HepG2 (cell line): ENCODE results near the gene WTAP. TPM values are rescaled to one million over a fixed set of nuclear protein-coding genes. Genes with fewer than 3 reads are reported as not detected.

Experiments used
- AKAP8 ChIP-seq: sonication (generic); formaldehyde crosslinking; IDR thresholded peaks from 2 replicates; pipeline ENCODE4 v1.5.1; 2020; ENCODE audit warnings: mild to moderate bottlenecking, missing genetic modification reagents
- CBFB ChIP-seq: sonication (generic); formaldehyde crosslinking; IDR thresholded peaks from 2 replicates; pipeline ENCODE4 v1.4.0; 2020; ENCODE audit warnings: missing genetic modification reagents
- EHMT2 ChIP-seq: fragments of 200-600 bp; sonication (generic); IDR thresholded peaks from 2 replicates; pipeline ENCODE4 v1.7.0; 2017; ENCODE audit warnings: antibody characterized with exemption, low read depth, low read length, borderline replicate concordance
- HMG20B ChIP-seq: conservative IDR thresholded peaks from 2 replicates; pipeline ENCODE4 v1.6.1; 2016; ENCODE audit warnings: missing genetic modification reagents, missing compliant biosample characterization
- NR3C1 ChIP-seq: sonication (generic); formaldehyde crosslinking; IDR thresholded peaks from 2 replicates; pipeline ENCODE4 v1.4.0; 2020; ENCODE audit warnings: missing genetic modification reagents
- PCBP2 ChIP-seq: fragments of 200-400 bp; formaldehyde crosslinking; optimal IDR thresholded peaks from 2 replicates; pipeline ENCODE3; 2018; ENCODE audit warnings: low read length, low read depth; ENCODE audit not compliant: poor library complexity, severe bottlenecking
- PHF5A ChIP-seq: IDR thresholded peaks from one replicate; pipeline ENCODE4 v1.6.1; 2018; ENCODE audit warnings: low read depth, missing genetic modification reagents; ENCODE audit not compliant: unreplicated experiment
- SKIL ChIP-seq: sonication (generic); formaldehyde crosslinking; IDR thresholded peaks from 2 replicates; pipeline ENCODE4 v1.8.0; 2022; ENCODE audit warnings: missing genetic modification reagents, mild to moderate bottlenecking, moderate library complexity, borderline replicate concordance
- SMAD3 ChIP-seq: sonication (generic); formaldehyde crosslinking; IDR thresholded peaks from 2 replicates; pipeline ENCODE4 v1.4.0; 2020; ENCODE audit warnings: missing genetic modification reagents
- TFDP1 ChIP-seq: IDR thresholded peaks from 2 replicates; pipeline ENCODE4 v1.6.1; 2016; ENCODE audit warnings: missing compliant biosample characterization, missing genetic modification reagents, borderline replicate concordance
- THYN1 ChIP-seq: sonication (generic); formaldehyde crosslinking; IDR thresholded peaks from 2 replicates; pipeline ENCODE4 v1.8.1; 2023; ENCODE audit warnings: low read depth, mild to moderate bottlenecking, moderate library complexity, missing genetic modification reagents, borderline replicate concordance
- ZBTB14 ChIP-seq: sonication (generic); formaldehyde crosslinking; IDR thresholded peaks from 2 replicates; pipeline ENCODE4 v1.4.0; 2020; ENCODE audit warnings: missing genetic modification reagents
- ZEB1 ChIP-seq: IDR thresholded peaks from 2 replicates; pipeline ENCODE4 v1.6.1; 2012; ENCODE audit warnings: mild to moderate bottlenecking, low read depth, inconsistent platforms; ENCODE audit not compliant: insufficient replicate concordance
- ZFAT ChIP-seq: sonication (generic); formaldehyde crosslinking; conservative IDR thresholded peaks from 2 replicates; pipeline ENCODE4 v1.8.1; 2023; ENCODE audit warnings: missing genetic modification reagents, inconsistent platforms
- ZNF569 ChIP-seq: sonication (generic); formaldehyde crosslinking; IDR thresholded peaks from 2 replicates; pipeline ENCODE4 v1.5.0; 2020; ENCODE audit warnings: mild to moderate bottlenecking, missing genetic modification reagents, moderate library complexity, borderline replicate concordance
- polyA plus RNA-seq, 8 experiments: library from polyadenylated mRNA; depleted of rRNA in 3 of 8; stranded (reverse) in 7 of 8; unstranded in 1 of 8; fragments of >200 nt; fragmentation: Illumina TruSeq in 4 of 8; extraction: Trizol in 4 of 8; gene quantifications; 2 replicates each; pipeline versions ENCODE4 v1.2.1 to v1.2.3, GENCODE V29; 2011 to 2016; ENCODE audit warnings: low read depth in 4 of 8, missing spikeins in 1 of 8, mixed read lengths in 1 of 8; ENCODE audit not compliant: insufficient read depth in 1 of 8
- total RNA-seq, 5 experiments: library from RNA; depleted of rRNA; stranded (reverse); fragments of >200 nt; fragmentation: Illumina TruSeq; extraction: Trizol; gene quantifications; 2 replicates each; pipeline ENCODE4 v1.2.3, GENCODE V29; 2016; ENCODE audit warnings: low read depth in 1 of 5
- TF ChIP-seq, protein P1 (sequence below): sonication (generic); formaldehyde crosslinking; IDR thresholded peaks from 2 replicates; pipeline ENCODE4 v1.4.0; 2020; ENCODE audit warnings: mild to moderate bottlenecking, missing genetic modification reagents
- TF ChIP-seq, protein P2 (sequence below): IDR thresholded peaks from 2 replicates; pipeline ENCODE4 v1.4.0; 2020; ENCODE audit warnings: mild to moderate bottlenecking, missing genetic modification reagents

Gene WTAP
- total and polyA plus RNA-seq, 2 of the 13 experiments (the other 11 are each of a cell fraction or from before 2014, with no cell fraction given), result 31.6 to 167 TPM

DNA sequence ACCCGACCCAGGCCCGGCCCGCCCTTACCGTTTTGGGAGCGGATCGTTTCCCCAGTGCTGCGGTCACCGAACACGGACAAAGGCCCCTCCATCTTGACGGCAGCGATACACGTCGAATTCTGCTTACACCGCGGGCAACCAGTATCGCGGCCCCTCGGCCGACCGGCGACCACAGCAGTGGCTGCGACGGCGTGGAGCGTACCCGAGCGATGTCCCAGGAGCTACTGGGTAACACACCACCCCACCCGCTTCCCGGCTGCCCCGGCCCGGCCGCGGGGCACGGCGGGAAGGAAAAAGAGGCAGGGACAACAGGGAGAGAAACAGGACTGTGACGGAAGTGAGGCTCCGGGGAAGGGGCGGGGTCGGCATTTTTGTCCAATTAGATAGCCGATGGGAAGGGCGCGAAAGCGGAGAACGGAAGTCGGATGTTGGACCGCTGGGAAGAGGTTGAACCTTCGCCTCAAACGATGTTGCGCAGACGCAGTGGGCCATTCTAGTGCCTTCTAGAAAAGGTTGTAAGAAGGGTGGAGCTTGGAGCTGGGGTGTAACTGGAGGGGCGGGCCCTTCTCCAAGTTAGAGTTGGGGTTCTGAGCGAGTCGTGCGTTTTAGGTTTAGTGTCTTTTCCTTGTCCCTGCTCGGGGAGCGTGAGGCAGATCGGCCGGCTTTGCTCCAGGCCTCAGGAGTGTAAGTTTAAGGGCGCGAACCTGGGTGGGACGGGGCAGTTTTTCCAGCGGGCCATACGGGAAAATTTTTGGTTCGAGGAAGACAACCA is 62.3 kb downstream of the WTAP start, which contains the start of gene TCP1 (continued):
- TF ChIP-seq, protein P1, sequence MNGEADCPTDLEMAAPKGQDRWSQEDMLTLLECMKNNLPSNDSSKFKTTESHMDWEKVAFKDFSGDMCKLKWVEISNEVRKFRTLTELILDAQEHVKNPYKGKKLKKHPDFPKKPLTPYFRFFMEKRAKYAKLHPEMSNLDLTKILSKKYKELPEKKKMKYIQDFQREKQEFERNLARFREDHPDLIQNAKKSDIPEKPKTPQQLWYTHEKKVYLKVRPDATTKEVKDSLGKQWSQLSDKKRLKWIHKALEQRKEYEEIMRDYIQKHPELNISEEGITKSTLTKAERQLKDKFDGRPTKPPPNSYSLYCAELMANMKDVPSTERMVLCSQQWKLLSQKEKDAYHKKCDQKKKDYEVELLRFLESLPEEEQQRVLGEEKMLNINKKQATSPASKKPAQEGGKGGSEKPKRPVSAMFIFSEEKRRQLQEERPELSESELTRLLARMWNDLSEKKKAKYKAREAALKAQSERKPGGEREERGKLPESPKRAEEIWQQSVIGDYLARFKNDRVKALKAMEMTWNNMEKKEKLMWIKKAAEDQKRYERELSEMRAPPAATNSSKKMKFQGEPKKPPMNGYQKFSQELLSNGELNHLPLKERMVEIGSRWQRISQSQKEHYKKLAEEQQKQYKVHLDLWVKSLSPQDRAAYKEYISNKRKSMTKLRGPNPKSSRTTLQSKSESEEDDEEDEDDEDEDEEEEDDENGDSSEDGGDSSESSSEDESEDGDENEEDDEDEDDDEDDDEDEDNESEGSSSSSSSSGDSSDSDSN (CRISPR knock-in tag), result peak; percentile 85
- TF ChIP-seq HMG20B (CRISPR knock-in tag) (0 out of 2 replicates have a peak, but pooled peaks have one; percentile 37), THYN1 (CRISPR knock-in tag) (no peak), PCBP2 (no peak), SMAD3 (peak; percentile 89), SKIL (CRISPR knock-in tag) (peak; percentile 48; the same call in 1 of the 2 replicates), CBFB (CRISPR knock-in tag) (peak; percentile 69), ZNF569 (CRISPR knock-in tag) (peak; percentile 96; the same call in 1 of the 2 replicates), TFDP1 (CRISPR knock-in tag) (peak; percentile 99), AKAP8 (peak; percentile 49; the same call in 1 of the 2 replicates), NR3C1 (no peak), ZEB1 (no peak), PHF5A (CRISPR knock-in tag) (no peak), EHMT2 (no peak), ZBTB14 (0 out of 2 replicates have a peak, but pooled peaks have one; percentile 5), ZFAT (no peak; the same call in 1 of the 2 replicates)
- TF ChIP-seq, protein P2, sequence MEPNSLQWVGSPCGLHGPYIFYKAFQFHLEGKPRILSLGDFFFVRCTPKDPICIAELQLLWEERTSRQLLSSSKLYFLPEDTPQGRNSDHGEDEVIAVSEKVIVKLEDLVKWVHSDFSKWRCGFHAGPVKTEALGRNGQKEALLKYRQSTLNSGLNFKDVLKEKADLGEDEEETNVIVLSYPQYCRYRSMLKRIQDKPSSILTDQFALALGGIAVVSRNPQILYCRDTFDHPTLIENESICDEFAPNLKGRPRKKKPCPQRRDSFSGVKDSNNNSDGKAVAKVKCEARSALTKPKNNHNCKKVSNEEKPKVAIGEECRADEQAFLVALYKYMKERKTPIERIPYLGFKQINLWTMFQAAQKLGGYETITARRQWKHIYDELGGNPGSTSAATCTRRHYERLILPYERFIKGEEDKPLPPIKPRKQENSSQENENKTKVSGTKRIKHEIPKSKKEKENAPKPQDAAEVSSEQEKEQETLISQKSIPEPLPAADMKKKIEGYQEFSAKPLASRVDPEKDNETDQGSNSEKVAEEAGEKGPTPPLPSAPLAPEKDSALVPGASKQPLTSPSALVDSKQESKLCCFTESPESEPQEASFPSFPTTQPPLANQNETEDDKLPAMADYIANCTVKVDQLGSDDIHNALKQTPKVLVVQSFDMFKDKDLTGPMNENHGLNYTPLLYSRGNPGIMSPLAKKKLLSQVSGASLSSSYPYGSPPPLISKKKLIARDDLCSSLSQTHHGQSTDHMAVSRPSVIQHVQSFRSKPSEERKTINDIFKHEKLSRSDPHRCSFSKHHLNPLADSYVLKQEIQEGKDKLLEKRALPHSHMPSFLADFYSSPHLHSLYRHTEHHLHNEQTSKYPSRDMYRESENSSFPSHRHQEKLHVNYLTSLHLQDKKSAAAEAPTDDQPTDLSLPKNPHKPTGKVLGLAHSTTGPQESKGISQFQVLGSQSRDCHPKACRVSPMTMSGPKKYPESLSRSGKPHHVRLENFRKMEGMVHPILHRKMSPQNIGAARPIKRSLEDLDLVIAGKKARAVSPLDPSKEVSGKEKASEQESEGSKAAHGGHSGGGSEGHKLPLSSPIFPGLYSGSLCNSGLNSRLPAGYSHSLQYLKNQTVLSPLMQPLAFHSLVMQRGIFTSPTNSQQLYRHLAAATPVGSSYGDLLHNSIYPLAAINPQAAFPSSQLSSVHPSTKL (CRISPR knock-in tag), result no peak; the same call in 1 of the 2 replicates
